Epithelial cell of proximal tubule (primary cell): ENCODE data around the gene ANKIB1. TPM values are rescaled to one million over a fixed set of nuclear protein-coding genes. Genes with fewer than 3 reads are reported as not detected.

Experiments used
- DNase-seq: peaks from one replicate; pipeline ENCODE4 v3.0.0-alpha.2; 2011; ENCODE audit warnings: low read depth
- H3K4me3 ChIP-seq: 2 replicates; pipeline ENCODE4 v1.5.1; 2011; ENCODE audit warnings: low read depth, mild to moderate bottlenecking, low read length
- CTCF ChIP-seq: conservative IDR thresholded peaks from 2 replicates; pipeline ENCODE4 v1.5.1; 2012; ENCODE audit warnings: low read depth, mild to moderate bottlenecking, low read length
- total RNA-seq: library from RNA; depleted of rRNA; stranded (reverse); fragments of >200 nt; gene quantifications from 2 replicates; pipeline ENCODE4 v1.2.3, GENCODE V29; 2015

ANKIB1 gene
- total RNA-seq, 1 donor from 2014 or later, result 27.3 TPM

- no peak overlapping the region for H3K4me3 ChIP-seq
- TF ChIP-seq CTCF, result no peak
- DNase-seq, result no peak
Measured at GRCh38 chr7:92296235-92296634, 50.5 kb downstream of the ANKIB1 start.

GRCh38 chr7:92296880-92297445 lies 51.2 kb downstream of the ANKIB1 start:
- no peak for TF ChIP-seq CTCF
- DNase-seq, result no peak
- H3K4me3 ChIP-seq, result no peak overlapping the region

DNA sequence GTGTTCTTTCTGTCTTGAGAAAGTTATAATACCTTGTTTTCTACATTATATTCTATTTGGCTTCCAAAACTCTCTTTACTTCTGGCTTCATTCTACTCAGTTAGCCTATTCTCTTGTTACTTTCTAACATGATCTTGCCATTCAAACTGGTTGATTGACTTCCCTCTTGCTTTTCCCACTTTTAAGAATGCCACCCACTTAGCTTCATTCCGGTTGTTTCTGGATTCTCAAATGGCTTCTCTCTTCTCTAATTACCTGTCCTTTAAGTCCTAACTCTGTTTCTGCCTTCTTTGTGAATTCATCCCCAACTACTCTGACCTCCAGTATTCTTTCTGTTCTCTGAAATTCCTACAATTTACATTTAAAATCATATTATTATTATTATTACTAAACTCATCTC lies 52.0 kb downstream of the ANKIB1 start:
- H3K4me3 ChIP-seq, result no peak overlapping the region
- no peak for TF ChIP-seq CTCF
- no peak for DNase-seq

GRCh38 chr7:92303761-92304160 lies 58.0 kb downstream of the ANKIB1 start:
- H3K4me3 ChIP-seq, result no peak overlapping the region
- TF ChIP-seq CTCF, result no peak
- peak; percentile 54 for DNase-seq

- H3K4me3 ChIP-seq, result no peak overlapping the region
- no peak for DNase-seq
- TF ChIP-seq CTCF, result no peak
Measured at GRCh38 chr7:92304406-92304893, 58.7 kb downstream of the ANKIB1 start.

DNA sequence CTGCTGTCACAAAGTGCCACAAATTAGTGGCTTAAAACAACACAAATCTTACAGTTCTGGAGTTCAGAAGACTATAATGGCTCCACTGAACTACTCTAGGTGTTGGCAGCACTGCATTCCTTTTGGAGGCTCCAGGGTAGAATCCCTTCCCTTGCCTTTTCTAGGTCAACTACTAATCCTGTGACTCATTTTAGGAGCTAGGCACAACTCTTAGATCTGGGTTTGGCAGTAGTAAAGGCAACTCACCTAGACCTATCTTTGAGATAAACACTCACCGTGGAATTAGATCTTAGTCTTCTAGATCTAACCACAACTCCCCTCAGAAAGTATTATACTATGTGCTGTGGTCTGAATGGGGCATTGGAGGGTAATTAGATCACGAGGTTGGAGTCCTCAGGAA lies 60.4 kb downstream of the ANKIB1 start:
- no peak overlapping the region for H3K4me3 ChIP-seq
- DNase-seq, result no peak
- TF ChIP-seq CTCF, result no peak

DNA sequence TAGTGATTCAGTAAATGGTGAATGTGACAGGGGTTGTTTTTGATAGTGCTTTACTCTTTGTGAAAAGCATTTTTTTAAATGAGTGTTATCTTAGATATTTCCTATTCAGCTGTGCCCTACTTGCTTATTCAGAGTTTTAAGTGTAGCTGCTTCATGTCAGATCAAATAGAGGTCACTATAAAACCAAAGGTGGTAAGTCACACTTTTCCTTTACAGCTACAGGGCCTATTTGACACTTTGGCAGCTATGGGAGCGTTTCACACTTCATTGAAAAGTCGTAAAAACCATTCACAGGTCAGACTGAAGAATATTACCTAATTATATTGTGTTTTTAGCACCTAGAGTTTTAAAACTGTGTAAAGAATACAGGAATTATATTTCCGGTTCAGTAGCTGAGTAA lies 67.3 kb downstream of the ANKIB1 start:
- no peak for TF ChIP-seq CTCF
- DNase-seq, result no peak
- H3K4me3 ChIP-seq, result no peak overlapping the region
